PC-9 (cell line): ENCODE measurements around the gene SH3GL1.

Source experiments
- CTCF ChIP-seq: fragments of 200-600 bp; sonication (generic); conservative IDR thresholded peaks from 2 replicates; pipeline ENCODE4 v1.6.1; 2017; ENCODE audit warnings: mixed run types, antibody characterized with exemption, mild to moderate bottlenecking, moderate library complexity
- EZH2 ChIP-seq: fragments of 200-600 bp; sonication (generic); IDR thresholded peaks from 2 replicates; pipeline ENCODE4 v1.8.0; 2017; ENCODE audit warnings: antibody characterized with exemption, low read depth

- TF ChIP-seq EZH2 (no peak), CTCF (no peak)
Observed at GRCh38 chr19:4313847-4314490, 86.4 kb downstream of the SH3GL1 start.
